GM18867 (cell line): ENCODE results near the gene RHOD.

Experiments used
- ATAC-seq: cut with Tn5 transposase; IDR thresholded peaks from one replicate; pipeline ENCODE4 v1.9.1; 2021; ENCODE audit warnings: mild to moderate bottlenecking, moderate library complexity; ENCODE audit not compliant: unreplicated experiment

Gene RHOD

GRCh38 chr11:67031791-67032561, 24.7 kb upstream of the RHOD start:
- no peak for ATAC-seq

GRCh38 chr11:67032830-67033551, 23.7 kb upstream of the RHOD start:
- no peak for ATAC-seq

GRCh38 chr11:67033661-67034166, 22.9 kb upstream of the RHOD start:
- no peak for ATAC-seq

- no peak for ATAC-seq
These were observed 22.3 kb upstream of the RHOD start for GRCh38 chr11:67034350-67034749.

GRCh38 chr11:67040147-67040546, 16.5 kb upstream of the RHOD start:
- ATAC-seq, result no peak

GRCh38 chr11:67041602-67042001, 15.0 kb upstream of the RHOD start:
- no peak for ATAC-seq

GRCh38 chr11:67043572-67044349, 12.9 kb upstream of the RHOD start:
- ATAC-seq, result no peak

GRCh38 chr11:67044496-67044895, 12.2 kb upstream of the RHOD start:
- ATAC-seq, result no peak

GRCh38 chr11:67045314-67045713, 11.3 kb upstream of the RHOD start:
- ATAC-seq, result no peak

GRCh38 chr11:67048515-67049130, 8.0 kb upstream of the RHOD start:
- ATAC-seq, result no peak

- ATAC-seq, result no peak
These were observed 6.5 kb upstream of the RHOD start for GRCh38 chr11:67050139-67050538.

GRCh38 chr11:67051180-67051893, 5.3 kb upstream of the RHOD start:
- ATAC-seq, result no peak

GRCh38 chr11:67051945-67052488, 4.6 kb upstream of the RHOD start:
- no peak for ATAC-seq

- no peak for ATAC-seq
These were observed 3.8 kb upstream of the RHOD start for GRCh38 chr11:67052891-67053290.

GRCh38 chr11:67053896-67054329, 2.7 kb upstream of the RHOD start:
- ATAC-seq, result no peak

- no peak for ATAC-seq
These were observed 2.3 kb upstream of the RHOD start for GRCh38 chr11:67054346-67054835.

GRCh38 chr11:67054836-67055523, 1.7 kb upstream of the RHOD start:
- no peak for ATAC-seq

GRCh38 chr11:67055812-67056211, 835 bp upstream of the RHOD start:
- no peak for ATAC-seq

GRCh38 chr11:67057205-67057672, 592 bp downstream of the RHOD start:
- no peak for ATAC-seq
